Osteocyte (in vitro differentiated cells): ENCODE data around the gene PIANP. TPM values are rescaled to one million over a fixed set of nuclear protein-coding genes. Genes with fewer than 3 reads are reported as not detected.
A peak's percentile ranks its signal among the peaks of the same experiment; 100 is the strongest.
"Not testable (repeated sequence)": the region's sequence is repeated elsewhere in the genome, so short reads cannot be mapped to it uniquely, and the experiment has no call there.

Experiments
- DNase-seq: peaks from one replicate; pipeline ENCODE4 v3.0.0; 2021; ENCODE audit warnings: mixed read lengths; ENCODE audit not compliant: unreplicated experiment; ENCODE audit errors: extremely low spot score
- H3K27ac Mint-ChIP-seq: one replicate; pipeline ENCODE4 v1.8.0; 2021; ENCODE audit warnings: mild to moderate bottlenecking, mixed read lengths; ENCODE audit not compliant: unreplicated experiment
- H3K27me3 Mint-ChIP-seq: one replicate; pipeline ENCODE4 v1.8.0; 2021; ENCODE audit warnings: mixed read lengths; ENCODE audit not compliant: unreplicated experiment
- H3K36me3 Mint-ChIP-seq: one replicate; pipeline ENCODE4 v1.8.0; 2021; ENCODE audit warnings: mixed read lengths; ENCODE audit not compliant: unreplicated experiment
- H3K4me1 Mint-ChIP-seq: one replicate; pipeline ENCODE4 v1.8.0; 2021; ENCODE audit warnings: mixed read lengths; ENCODE audit not compliant: unreplicated experiment
- H3K4me3 Mint-ChIP-seq: one replicate; pipeline ENCODE4 v1.8.0; 2021; ENCODE audit warnings: mild to moderate bottlenecking, moderate library complexity, mixed read lengths; ENCODE audit not compliant: unreplicated experiment
- H3K9me3 Mint-ChIP-seq: one replicate; pipeline ENCODE4 v1.8.0; 2021; ENCODE audit warnings: mixed read lengths; ENCODE audit not compliant: unreplicated experiment
- long read RNA-seq: library from polyadenylated mRNA; unstranded; transcript quantifications from one replicate; pipeline ENCODE4 v2.0.0, GENCODE V29; 2021
- total RNA-seq: library from RNA; stranded (reverse); gene quantifications from 2 replicates; pipeline ENCODE4 v1.2.1, GENCODE V29; 2021
- TF ChIP-seq, protein P1 (sequence below): fragments of 200-600 bp; sonication (generic); IDR thresholded peaks from 2 replicates; pipeline ENCODE4 v1.5.0; 2021; ENCODE audit warnings: antibody characterized with exemption, mild to moderate bottlenecking, moderate library complexity

The PIANP gene, protein sequence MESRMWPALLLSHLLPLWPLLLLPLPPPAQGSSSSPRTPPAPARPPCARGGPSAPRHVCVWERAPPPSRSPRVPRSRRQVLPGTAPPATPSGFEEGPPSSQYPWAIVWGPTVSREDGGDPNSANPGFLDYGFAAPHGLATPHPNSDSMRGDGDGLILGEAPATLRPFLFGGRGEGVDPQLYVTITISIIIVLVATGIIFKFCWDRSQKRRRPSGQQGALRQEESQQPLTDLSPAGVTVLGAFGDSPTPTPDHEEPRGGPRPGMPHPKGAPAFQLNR
- total RNA-seq: 3.9 and 5.2 TPM in 2 replicates
- long read RNA-seq: 0 reads

DNA sequence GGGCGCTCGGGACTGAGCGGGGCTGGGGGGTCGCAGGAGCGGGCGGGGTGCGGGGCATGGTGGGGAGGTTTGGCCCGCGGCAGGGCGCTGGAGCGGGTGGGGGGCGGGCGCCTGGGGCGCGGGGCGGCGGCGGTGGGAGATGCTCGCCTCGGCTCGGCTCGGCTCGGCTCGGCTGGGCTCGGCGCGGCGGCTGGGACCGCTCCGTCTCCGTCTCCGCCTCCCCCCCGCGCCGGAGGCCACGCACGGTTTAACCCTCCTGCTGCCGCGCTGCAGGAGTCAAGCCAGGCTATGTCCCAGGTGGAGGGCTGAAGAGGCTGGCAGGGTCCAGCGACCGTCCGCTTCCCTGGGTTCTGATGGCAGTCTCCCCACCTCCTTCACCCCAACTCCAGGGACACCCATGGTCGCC is at the start of gene PIANP:
PIANP (minus strand) TSS at position 170 of the 406 bp plus-strand sequence. CDS start 2,754 bp downstream, outside the sequence.
- DNase-seq: peak; percentile 88
- Mint-ChIP-seq H3K9me3 (no peaks in the 10 kb centered on the region), H3K27me3 (peaks cover 50% of the 10 kb centered on the region), H3K27ac (no peak within 1 kb of the TSS), H3K36me3 (no peaks in the 10 kb centered on the region), H3K4me1 (peaks cover 17% of the 10 kb centered on the region), H3K4me3 (peak within 1 kb of the TSS; percentile 76)
- TF ChIP-seq, protein P1, sequence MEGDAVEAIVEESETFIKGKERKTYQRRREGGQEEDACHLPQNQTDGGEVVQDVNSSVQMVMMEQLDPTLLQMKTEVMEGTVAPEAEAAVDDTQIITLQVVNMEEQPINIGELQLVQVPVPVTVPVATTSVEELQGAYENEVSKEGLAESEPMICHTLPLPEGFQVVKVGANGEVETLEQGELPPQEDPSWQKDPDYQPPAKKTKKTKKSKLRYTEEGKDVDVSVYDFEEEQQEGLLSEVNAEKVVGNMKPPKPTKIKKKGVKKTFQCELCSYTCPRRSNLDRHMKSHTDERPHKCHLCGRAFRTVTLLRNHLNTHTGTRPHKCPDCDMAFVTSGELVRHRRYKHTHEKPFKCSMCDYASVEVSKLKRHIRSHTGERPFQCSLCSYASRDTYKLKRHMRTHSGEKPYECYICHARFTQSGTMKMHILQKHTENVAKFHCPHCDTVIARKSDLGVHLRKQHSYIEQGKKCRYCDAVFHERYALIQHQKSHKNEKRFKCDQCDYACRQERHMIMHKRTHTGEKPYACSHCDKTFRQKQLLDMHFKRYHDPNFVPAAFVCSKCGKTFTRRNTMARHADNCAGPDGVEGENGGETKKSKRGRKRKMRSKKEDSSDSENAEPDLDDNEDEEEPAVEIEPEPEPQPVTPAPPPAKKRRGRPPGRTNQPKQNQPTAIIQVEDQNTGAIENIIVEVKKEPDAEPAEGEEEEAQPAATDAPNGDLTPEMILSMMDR: no peak

DNA sequence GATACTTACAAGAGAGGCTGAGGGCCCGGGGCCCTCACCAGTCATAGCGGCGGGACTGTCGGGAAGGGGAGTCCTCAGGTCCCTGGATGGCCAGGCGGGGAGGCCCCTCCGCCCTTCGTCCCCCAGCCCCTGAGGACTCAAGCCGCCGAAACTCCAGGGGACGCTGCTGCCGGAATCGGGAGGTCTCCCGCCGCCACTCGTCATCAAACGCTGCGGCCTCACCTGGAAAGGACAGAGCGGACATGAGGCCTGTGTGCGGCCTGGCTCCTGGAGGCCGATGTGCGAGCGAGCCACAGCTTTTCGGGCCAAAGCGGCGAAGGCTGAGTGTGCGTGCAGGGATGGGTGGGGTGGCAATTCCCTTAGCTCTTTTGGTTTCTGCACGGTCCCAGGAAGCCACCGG is 48.1 kb upstream of the PIANP start:
- Mint-ChIP-seq H3K27me3 (no peaks in the 10 kb centered on the region), H3K4me1 (peaks cover 14% of the 10 kb centered on the region), H3K36me3 (peaks cover 32% of the 10 kb centered on the region), H3K9me3 (no peaks in the 10 kb centered on the region), H3K4me3 (no peak overlapping the region), H3K27ac (no peak overlapping the region)
- no peak for DNase-seq
- TF ChIP-seq, protein P1: no peak

DNA sequence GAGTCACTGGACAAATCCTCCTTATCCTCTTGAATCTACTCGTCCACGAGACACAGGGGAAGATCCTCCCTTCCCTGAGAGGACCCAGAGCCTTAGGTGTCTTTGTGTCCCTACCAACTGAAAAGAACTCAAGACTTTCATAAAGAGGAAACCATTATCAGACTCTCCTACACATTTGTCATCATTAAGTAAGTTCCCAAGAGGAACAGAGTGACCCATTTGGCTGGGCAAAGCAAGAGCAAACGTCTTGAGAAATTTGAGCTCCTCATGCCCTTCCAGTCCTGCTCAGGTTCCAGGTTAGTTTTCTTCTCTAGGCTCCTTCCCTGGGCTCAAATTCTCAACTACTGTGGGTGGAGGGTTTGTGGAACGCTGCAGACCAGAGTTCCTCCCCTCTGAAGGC is 46.6 kb upstream of the PIANP start:
- no peaks in the 10 kb centered on the region for H3K27me3 Mint-ChIP-seq
- no peaks in the 10 kb centered on the region for H3K9me3 Mint-ChIP-seq
- H3K4me3 Mint-ChIP-seq: no peak overlapping the region
- DNase-seq: no peak
- H3K36me3 Mint-ChIP-seq: peaks cover 32% of the 10 kb centered on the region
- TF ChIP-seq, protein P1: no peak
- H3K27ac Mint-ChIP-seq: peak overlapping the region; percentile 19
- H3K4me1 Mint-ChIP-seq: peaks cover 10% of the 10 kb centered on the region

DNA sequence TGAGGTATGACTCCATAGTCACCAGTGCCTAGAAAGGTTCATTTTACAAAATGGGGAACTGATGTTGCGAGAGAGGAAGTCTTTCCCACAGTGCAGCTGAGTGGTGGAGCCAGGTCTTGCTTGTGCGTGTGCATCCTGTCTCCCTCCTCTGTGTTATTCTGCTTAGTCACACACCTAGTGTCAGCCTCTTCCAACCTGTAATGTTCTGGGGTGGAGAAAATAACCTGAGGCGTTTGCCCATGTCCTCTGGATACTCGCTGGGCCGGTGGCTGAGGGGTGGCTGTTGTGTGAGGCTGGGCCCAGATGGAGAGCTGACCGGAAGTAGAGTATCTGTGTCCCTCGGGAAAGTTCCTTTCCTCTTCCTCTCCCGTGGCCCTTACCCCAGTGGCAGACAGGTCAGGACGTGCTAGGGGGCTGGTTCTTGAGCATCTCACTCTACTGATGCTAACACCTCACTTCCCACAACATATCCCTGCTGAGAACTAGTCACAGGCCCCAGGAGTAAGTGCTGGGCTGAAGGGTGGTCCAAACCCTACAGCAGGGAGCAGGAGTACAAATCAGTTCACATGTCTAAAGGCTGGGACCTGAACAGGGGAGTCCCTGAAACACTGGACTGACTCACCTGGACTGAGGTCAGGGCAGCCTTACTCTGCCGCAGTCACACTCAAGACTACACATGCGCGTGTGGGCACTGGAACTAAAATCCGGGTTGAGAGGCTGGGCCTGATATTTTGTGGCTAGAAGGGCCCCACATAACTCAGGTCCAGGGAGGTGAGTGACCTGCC is 45.3 kb upstream of the PIANP start:
- H3K9me3 Mint-ChIP-seq: no peaks in the 10 kb centered on the region
- no peak overlapping the region for H3K27ac Mint-ChIP-seq
- H3K36me3 Mint-ChIP-seq: peaks cover 32% of the 10 kb centered on the region
- H3K4me3 Mint-ChIP-seq: no peak overlapping the region
- peaks cover 5% of the 10 kb centered on the region for H3K4me1 Mint-ChIP-seq
- H3K27me3 Mint-ChIP-seq: no peaks in the 10 kb centered on the region
- no peak for DNase-seq
- TF ChIP-seq, protein P1: no peak

DNA sequence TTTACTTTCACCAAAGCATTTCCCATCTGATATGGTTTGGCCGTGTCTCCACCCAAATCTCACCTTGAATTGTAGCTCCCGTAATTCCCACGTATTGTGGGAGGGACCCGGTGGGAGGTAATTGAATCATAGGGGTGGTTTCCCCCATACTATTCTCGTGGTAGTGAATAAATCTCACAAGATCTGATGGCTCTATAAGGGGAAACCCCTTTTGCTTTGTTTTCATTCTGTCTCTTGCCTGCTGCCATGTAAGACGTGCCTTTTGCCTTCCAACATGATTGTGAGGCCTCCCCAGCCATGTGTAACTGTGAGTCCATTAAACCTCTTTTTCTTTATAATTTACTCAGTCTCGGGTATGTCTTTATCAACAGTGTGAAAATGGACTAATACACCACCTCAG is 42.7 kb upstream of the PIANP start:
- not testable (repeated sequence) for H3K27ac Mint-ChIP-seq, DNase-seq, H3K27me3 Mint-ChIP-seq, H3K4me1 Mint-ChIP-seq, H3K4me3 Mint-ChIP-seq, H3K9me3 Mint-ChIP-seq
- H3K36me3 Mint-ChIP-seq: peaks cover 15% of the 10 kb centered on the region
